ENCODE data around the gene MFSD12.

The MFSD12 gene

DNA sequence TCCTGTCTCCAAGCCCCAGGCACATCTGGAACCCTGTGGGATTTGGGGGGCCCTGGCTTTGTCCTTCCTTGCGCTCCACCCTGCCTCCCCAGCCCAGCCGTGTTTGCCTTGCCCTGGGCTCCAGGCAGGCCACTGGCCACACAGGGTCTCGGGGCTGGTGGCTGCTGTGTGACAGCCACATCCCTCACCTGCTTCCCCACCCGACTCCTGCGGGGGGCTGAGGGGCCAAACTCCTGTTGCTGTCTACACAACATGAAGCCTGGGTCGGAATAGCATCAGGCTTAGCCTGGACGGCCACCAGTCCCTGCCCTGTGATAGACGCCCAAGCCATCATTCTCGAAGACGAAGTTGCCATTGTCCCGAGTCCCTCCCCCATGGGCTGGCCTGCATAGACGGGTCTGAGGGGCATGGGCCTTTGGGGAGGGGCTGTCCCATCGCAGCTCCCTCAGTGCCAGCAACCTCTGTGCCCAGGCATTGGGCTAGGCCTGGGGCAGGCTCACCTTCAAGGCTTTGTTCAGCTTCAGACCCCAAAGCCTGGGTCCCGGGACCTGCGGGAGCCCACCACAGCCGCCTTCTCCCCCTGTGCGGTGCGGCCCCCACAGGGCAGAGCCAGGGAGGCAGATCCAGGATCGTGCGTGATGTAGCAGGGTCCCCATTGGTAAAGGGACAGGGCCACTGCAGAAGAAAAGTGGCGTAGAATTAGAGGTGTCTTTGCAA lies 33.9 kb downstream of the MFSD12 start:
- 96% methylated on average over 21 of the region's 21 CpGs for WGBS
- Histone ChIP-seq H3K18ac (ENCODE audit: low read depth in 1 of 2, low read length in 2 of 2) (no peak overlapping the region), H2BK12ac (ENCODE audit: low read length in 2 of 2) (no peak overlapping the region)

DNA sequence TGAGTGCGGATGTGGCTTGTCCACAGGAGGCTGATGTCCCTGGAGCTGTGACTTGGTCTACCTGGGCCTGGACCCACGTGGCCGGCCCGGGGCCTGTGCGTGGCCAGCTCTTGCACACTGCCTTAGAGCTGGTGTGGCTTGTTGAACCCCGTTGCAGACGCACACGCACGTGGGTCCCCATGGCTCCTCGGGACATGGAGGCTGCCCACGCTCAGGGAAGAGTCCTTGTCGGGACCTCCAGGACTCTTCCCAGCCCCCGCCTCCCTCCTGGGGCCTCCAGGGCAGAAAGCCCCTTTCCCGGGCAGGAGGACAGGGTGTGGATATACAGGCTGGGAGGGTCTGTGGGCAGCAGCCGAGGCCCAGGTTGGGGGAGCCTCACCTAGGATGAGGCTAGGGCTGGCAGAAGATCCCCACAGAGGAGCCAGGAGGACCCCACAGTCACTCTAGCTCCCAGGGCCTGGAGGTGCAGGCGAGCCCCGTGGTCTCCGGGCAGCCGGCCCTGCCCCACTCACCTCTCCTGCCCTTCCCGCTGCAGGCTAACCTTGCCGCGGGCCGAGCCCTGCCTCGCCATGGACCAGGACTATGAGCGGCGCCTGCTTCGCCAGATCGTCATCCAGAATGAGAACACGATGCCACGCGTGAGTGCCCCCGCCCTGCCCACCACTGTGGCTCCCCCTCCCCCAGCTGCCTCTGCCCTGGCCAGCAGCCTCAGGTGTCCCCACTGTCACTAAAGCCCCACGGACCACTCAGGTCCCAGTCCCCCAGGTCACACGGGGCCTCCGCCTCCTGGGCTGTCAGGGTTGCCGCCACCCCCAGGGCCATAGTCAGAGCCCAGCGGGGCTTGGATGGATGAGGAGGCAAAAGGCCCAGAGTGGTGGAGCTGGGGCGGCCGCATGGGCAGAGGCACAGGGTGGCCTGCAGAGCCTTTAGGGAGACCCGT lies 34.7 kb downstream of the MFSD12 start:
- Histone ChIP-seq H3K4ac (ENCODE audit: low read depth in 1 of 2, low read length in 2 of 2) (no peak overlapping the region), H3K79me1 (replicated peaks; ENCODE audit: low read length, poor library complexity, severe bottlenecking) (peaks cover 50% of the 10 kb centered on the region), H3K27me3 (ENCODE audit: control insufficient read depth in 1 of 2, insufficient read depth in 1 of 2, low read length in 2 of 2) (no peaks in the 10 kb centered on the region), H3K9me3 (ENCODE audit: control insufficient read depth, low read length) (no peaks in the 10 kb centered on the region), H4K8ac (ENCODE audit: low read length) (no peak overlapping the region), H3K27ac (ENCODE audit: low read length, poor library complexity, severe bottlenecking) (no peak overlapping the region), H2AK5ac (ENCODE audit: low read length, severe bottlenecking) (no peak overlapping the region), H3K23ac (ENCODE audit: low read length in 2 of 2) (no peak overlapping the region), H2BK15ac (ENCODE audit: low read depth, poor library complexity, severe bottlenecking) (no peak overlapping the region), H3K14ac (ENCODE audit: low read length in 2 of 2) (no peak overlapping the region), H2BK5ac (ENCODE audit: low read depth, low read length, poor library complexity, severe bottlenecking) (no peak overlapping the region), H4K91ac (ENCODE audit: low read length) (no peak overlapping the region), H3K18ac (ENCODE audit: low read depth in 1 of 2, low read length in 2 of 2) (no peak overlapping the region), H3K36me3 (ENCODE audit: control insufficient read depth in 1 of 2, insufficient read depth in 2 of 2, low read depth in 1 of 2, low read length in 2 of 2) (peaks cover 38 to 81% of the 10 kb centered on the region in 2 experiments), H3K9ac (ENCODE audit: low read length) (no peak overlapping the region), H2AFZ (ENCODE audit: low read depth, low read length) (no peak overlapping the region), H3K4me2 (ENCODE audit: low read length, poor library complexity, severe bottlenecking) (no peak overlapping the region), H3K4me3 (ENCODE audit: insufficient read depth in 1 of 2, low read depth in 1 of 2, low read length in 2 of 2) (no peak overlapping the region), H2BK12ac (ENCODE audit: low read length in 2 of 2) (no peak overlapping the region), H2BK120ac (ENCODE audit: low read depth, low read length) (no peak overlapping the region), H3K4me1 (ENCODE audit: control insufficient read depth, insufficient read depth, low read depth, low read length) (peaks cover 29% of the 10 kb centered on the region)
- WGBS = 96% methylated on average over 40 of the region's 40 CpGs
- no peak for DNase-seq

More for the DNA sequence above, 33.9 kb downstream of the MFSD12 start:
- H4K8ac ChIP-seq (ENCODE audit: low read length) = no peak overlapping the region
- no peak overlapping the region for H4K91ac ChIP-seq (ENCODE audit: low read length)
- H3K9me3 ChIP-seq (ENCODE audit: control insufficient read depth, low read length) = no peaks in the 10 kb centered on the region
- H3K4ac ChIP-seq (ENCODE audit: low read depth in 1 of 2, low read length in 2 of 2) = no peak overlapping the region
- H3K4me3 ChIP-seq (ENCODE audit: insufficient read depth in 1 of 2, low read depth in 1 of 2, low read length in 2 of 2) = no peak overlapping the region
- H3K27ac ChIP-seq (ENCODE audit: low read length, poor library complexity, severe bottlenecking) = no peak overlapping the region
- peaks cover 45 to 89% of the 10 kb centered on the region in 2 experiments for H3K36me3 ChIP-seq (ENCODE audit: control insufficient read depth in 1 of 2, insufficient read depth in 2 of 2, low read depth in 1 of 2, low read length in 2 of 2)
- no peak overlapping the region for H2AK5ac ChIP-seq (ENCODE audit: low read length, severe bottlenecking)
- no peak overlapping the region for H3K4me2 ChIP-seq (ENCODE audit: low read length, poor library complexity, severe bottlenecking)
- no peaks in the 10 kb centered on the region for H3K27me3 ChIP-seq (ENCODE audit: control insufficient read depth in 1 of 2, insufficient read depth in 1 of 2, low read length in 2 of 2)
- no peak overlapping the region for H2BK5ac ChIP-seq (ENCODE audit: low read depth, low read length, poor library complexity, severe bottlenecking)
- H3K23ac ChIP-seq (ENCODE audit: low read length in 2 of 2) = no peak overlapping the region
- no peak overlapping the region for H3K9ac ChIP-seq (ENCODE audit: low read length)
- DNase-seq = no peak
- peaks cover 24% of the 10 kb centered on the region for H3K4me1 ChIP-seq (ENCODE audit: control insufficient read depth, insufficient read depth, low read depth, low read length)
- H3K14ac ChIP-seq (ENCODE audit: low read length in 2 of 2) = no peak overlapping the region
- no peak overlapping the region for H2AFZ ChIP-seq (ENCODE audit: low read depth, low read length)
- H3K79me1 ChIP-seq (replicated peaks; ENCODE audit: low read length, poor library complexity, severe bottlenecking) = peaks cover 53% of the 10 kb centered on the region
- H2BK15ac ChIP-seq (ENCODE audit: low read depth, poor library complexity, severe bottlenecking) = no peak overlapping the region
- no peak overlapping the region for H2BK120ac ChIP-seq (ENCODE audit: low read depth, low read length)

GRCh38 chr19:3521104-3521445 lies 36.3 kb downstream of the MFSD12 start:
- WGBS = over 99% methylated on average over 6 of the region's 7 CpGs

More at GRCh38 chr19:3521104-3521445, 36.3 kb downstream of the MFSD12 start:
- Histone ChIP-seq H2BK5ac (ENCODE audit: low read depth, low read length, poor library complexity, severe bottlenecking) (no peak overlapping the region), H3K9ac (ENCODE audit: low read length) (no peak overlapping the region), H3K14ac (ENCODE audit: low read length in 2 of 2) (no peak overlapping the region), H2AFZ (ENCODE audit: low read depth, low read length) (no peak overlapping the region), H3K4me2 (ENCODE audit: low read length, poor library complexity, severe bottlenecking) (no peak overlapping the region), H2BK12ac (ENCODE audit: low read length in 2 of 2) (no peak overlapping the region), H3K79me1 (replicated peaks; ENCODE audit: low read length, poor library complexity, severe bottlenecking) (peaks cover 35% of the 10 kb centered on the region), H3K4me1 (ENCODE audit: control insufficient read depth, insufficient read depth, low read depth, low read length) (peaks cover 37% of the 10 kb centered on the region), H2BK120ac (ENCODE audit: low read depth, low read length) (no peak overlapping the region), H3K27me3 (ENCODE audit: control insufficient read depth in 1 of 2, insufficient read depth in 1 of 2, low read length in 2 of 2) (no peaks in the 10 kb centered on the region), H3K23ac (ENCODE audit: low read length in 2 of 2) (no peak overlapping the region), H2BK15ac (ENCODE audit: low read depth, poor library complexity, severe bottlenecking) (no peak overlapping the region), H4K91ac (ENCODE audit: low read length) (no peak overlapping the region), H3K9me3 (ENCODE audit: control insufficient read depth, low read length) (no peaks in the 10 kb centered on the region), H2AK5ac (ENCODE audit: low read length, severe bottlenecking) (no peak overlapping the region), H3K4ac (ENCODE audit: low read depth in 1 of 2, low read length in 2 of 2) (no peak overlapping the region), H3K4me3 (ENCODE audit: insufficient read depth in 1 of 2, low read depth in 1 of 2, low read length in 2 of 2) (no peak overlapping the region), H3K36me3 (ENCODE audit: control insufficient read depth in 1 of 2, insufficient read depth in 2 of 2, low read depth in 1 of 2, low read length in 2 of 2) (peaks cover 24 to 74% of the 10 kb centered on the region in 2 experiments), H3K27ac (ENCODE audit: low read length, poor library complexity, severe bottlenecking) (no peak overlapping the region), H3K18ac (ENCODE audit: low read depth in 1 of 2, low read length in 2 of 2) (no peak overlapping the region), H4K8ac (ENCODE audit: low read length) (no peak overlapping the region)
- DNase-seq = no peak
